HCT116 (cell line): Measurements from ENCODE around the gene CCDC87. TPM values are rescaled to one million over a fixed set of nuclear protein-coding genes. Genes with fewer than 3 reads are reported as not detected.

Experiments
- ATAC-seq: fragments of 200-7000 bp; cut with Tn5 transposase; 2 replicates; pipeline ENCODE4 v1.9.1; 2020; ENCODE audit warnings: mild to moderate bottlenecking, moderate library complexity
- BruUV-seq: library from RNA; stranded (reverse); fragments of 400-500 nt; replicated peaks from 2 replicates; lab custom pipeline; 2021; lab: Mats Ljungman, UMichigan
- CTCF ChIA-PET: fragments of 300-600 bp; sonication (Branson Sonifier 250); formaldehyde crosslinking; loops from one replicate; lab custom pipeline; 2021; ENCODE audit warnings: antibody characterized with exemption; lab: Charles Lee
- POLR2A ChIA-PET: fragments of 300-600, 350-600 bp; sonication (Branson Sonifier 250); formaldehyde crosslinking; loops from one replicate; lab custom pipeline; 2021; ENCODE audit warnings: antibody characterized with exemption; lab: Charles Lee
- RAD21 ChIA-PET, 2 experiments: fragments of 300-600 bp; sonication (Branson Sonifier 250); formaldehyde crosslinking; loops; one replicate each; lab custom pipeline; 2023; ENCODE audit warnings: low total read pairs in 2 of 2; ENCODE audit not compliant: uncharacterized antibody in 2 of 2, unreplicated experiment in 2 of 2, low non-redundant PET in 1 of 2; lab: Charles Lee
- DNase-seq: peaks from one replicate; pipeline ENCODE4 v3.0.0-alpha.2; 2010; ENCODE audit warnings: low read depth, low spot score
- H2AFZ ChIP-seq: fragments of 200-600 bp; shearing (Covaris generic), sonication (generic); 2 replicates; pipeline ENCODE4 v1.6.1; 2017; ENCODE audit warnings: low read depth, mixed run types, mixed read lengths, antibody characterized with exemption, low read length; ENCODE audit not compliant: poor library complexity, severe bottlenecking
- H3K27ac ChIP-seq: 2 replicates; pipeline ENCODE4 v1.5.1; 2012; ENCODE audit warnings: low read depth, low read length
- H3K27me3 ChIP-seq: fragments of 200-600 bp; sonication (generic); 2 replicates; pipeline ENCODE4 v1.6.1; 2016; ENCODE audit warnings: mixed run types, low read length, mixed read lengths; ENCODE audit not compliant: insufficient read depth
- H3K36me3 ChIP-seq, 2 experiments: fragments of 200-500 bp in 1 of 2; fragments of 200-600 bp in 1 of 2; sonication (Bioruptor generic) in 1 of 2; sonication (generic) in 1 of 2; 2 replicates each; pipeline versions ENCODE4 v1.5.1 to v1.6.1; 2014 to 2016; ENCODE audit warnings: low read length in 2 of 2, inconsistent platforms in 1 of 2, mixed read lengths in 1 of 2, mixed run types in 1 of 2; ENCODE audit not compliant: insufficient read depth in 2 of 2, control insufficient read depth in 1 of 2
- H3K4me1 ChIP-seq, 2 experiments: fragments of 200-600 bp in 1 of 2; sonication (generic) in 1 of 2; 2 replicates each; pipeline versions ENCODE4 v1.5.1 to v1.6.1; 2012 to 2017; ENCODE audit warnings: low read length in 2 of 2, inconsistent platforms in 1 of 2, mild to moderate bottlenecking in 1 of 2, mixed read lengths in 1 of 2, mixed run types in 1 of 2, moderate library complexity in 1 of 2; ENCODE audit not compliant: insufficient read depth in 2 of 2, control insufficient read depth in 1 of 2
- H3K4me2 ChIP-seq: fragments of 200-600 bp; sonication (generic); 2 replicates; pipeline ENCODE4 v1.6.1; 2017; ENCODE audit warnings: mixed run types, low read length, mixed read lengths
- H3K4me3 ChIP-seq, 2 experiments: fragments of 200-600 bp in 1 of 2; sonication (generic) in 1 of 2; replicated peaks in 1 of 2; 2 replicates each; pipeline ENCODE4 v1.5.1; 2011 to 2016; ENCODE audit warnings: low read length in 2 of 2, control low read depth in 1 of 2, low read depth in 1 of 2, mild to moderate bottlenecking in 1 of 2, mixed read lengths in 1 of 2, mixed run types in 1 of 2
- H3K79me2 ChIP-seq: fragments of 200-600 bp; sonication (generic); 2 replicates; pipeline ENCODE4 v1.6.1; 2017; ENCODE audit warnings: mild to moderate bottlenecking, mixed run types, low read length, moderate library complexity, mixed read lengths; ENCODE audit not compliant: insufficient read depth
- H3K9ac ChIP-seq: fragments of 200-600 bp; sonication (generic); 2 replicates; pipeline ENCODE4 v1.6.1; 2016; ENCODE audit warnings: low read length, mixed read lengths
- H3K9me2 ChIP-seq: fragments of 200-600 bp; sonication (generic), shearing (Covaris generic); 2 replicates; pipeline ENCODE4 v1.6.1; 2017; ENCODE audit warnings: mixed run types, mild to moderate bottlenecking, moderate library complexity; ENCODE audit not compliant: insufficient read depth
- H3K9me3 ChIP-seq, 2 experiments: fragments of 200-500 bp in 1 of 2; fragments of 200-600 bp in 1 of 2; sonication (Bioruptor generic) in 1 of 2; sonication (generic) in 1 of 2; 2 replicates each; pipeline ENCODE4 v1.6.1; 2014 to 2017; ENCODE audit warnings: low read length in 2 of 2, mixed read lengths in 2 of 2, inconsistent platforms in 1 of 2, low read depth in 1 of 2, mild to moderate bottlenecking in 1 of 2, mixed run types in 1 of 2, moderate library complexity in 1 of 2; ENCODE audit not compliant: control insufficient read depth in 1 of 2, insufficient read depth in 1 of 2
- H4K20me1 ChIP-seq: fragments of 200-600 bp; sonication (generic), shearing (Covaris generic); 2 replicates; pipeline ENCODE4 v1.6.1; 2017; ENCODE audit warnings: mixed run types, mild to moderate bottlenecking, moderate library complexity; ENCODE audit not compliant: insufficient read depth
- CBX3 ChIP-seq: IDR thresholded peaks from 2 replicates; pipeline ENCODE4 v1.6.1; 2012; ENCODE audit warnings: low read depth
- CEBPB ChIP-seq: IDR thresholded peaks from 2 replicates; pipeline ENCODE4 v1.6.1; 2012; ENCODE audit warnings: low read depth
- CTCF ChIP-seq, 3 experiments: fragments of 200-600 bp in 1 of 3; sonication (generic) in 1 of 3; IDR thresholded peaks in 2 of 3; conservative IDR thresholded peaks in 1 of 3; 2 replicates each; pipeline ENCODE4 v1.5.1; 2012 to 2017; ENCODE audit warnings: low read depth in 2 of 3, low read length in 2 of 3, antibody characterized with exemption in 1 of 3, borderline replicate concordance in 1 of 3, control low read depth in 1 of 3, mild to moderate bottlenecking in 1 of 3, mixed read lengths in 1 of 3, mixed run types in 1 of 3, moderate library complexity in 1 of 3; ENCODE audit not compliant: insufficient read depth in 1 of 3
- ELF1 ChIP-seq: IDR thresholded peaks from 2 replicates; pipeline ENCODE4 v1.6.1; 2012; ENCODE audit warnings: low read depth, borderline replicate concordance
- FOSL1 ChIP-seq: IDR thresholded peaks from 2 replicates; pipeline ENCODE4 v1.6.1; 2012; ENCODE audit warnings: low read depth
- JUND ChIP-seq: IDR thresholded peaks from 2 replicates; pipeline ENCODE4 v1.6.1; 2012
- POLR2A ChIP-seq: IDR thresholded peaks from 2 replicates; pipeline ENCODE4 v1.7.0; 2011; ENCODE audit warnings: borderline replicate concordance; ENCODE audit not compliant: insufficient read depth, insufficient read length; ENCODE audit errors: extremely low read depth
- REST ChIP-seq: IDR thresholded peaks from 2 replicates; pipeline ENCODE4 v1.6.1; 2012; ENCODE audit warnings: low read depth
- YY1 ChIP-seq: IDR thresholded peaks from 2 replicates; pipeline ENCODE4 v1.6.1; 2011; ENCODE audit warnings: low read length, low read depth, moderate library complexity, mild to moderate bottlenecking; ENCODE audit not compliant: insufficient replicate concordance; ENCODE audit errors: extremely low read depth
- intact Hi-C: fragments of 100-400 bp; cut with micrococcal nuclease; formaldehyde crosslinking; loops from 2 replicates; pipeline ENCODE4 v1.10.0; 2022
- total RNA-seq: library from RNA; stranded (reverse); gene quantifications from one replicate; pipeline ENCODE4 v1.2.1, GENCODE V29; 2021; ENCODE audit not compliant: unreplicated experiment
- TF ChIP-seq, protein P1 (sequence below): IDR thresholded peaks from 2 replicates; pipeline ENCODE4 v1.6.1; 2011; ENCODE audit warnings: mild to moderate bottlenecking, low read length, moderate library complexity; ENCODE audit not compliant: insufficient replicate concordance; ENCODE audit errors: extremely low read depth

The CCDC87 gene
- total RNA-seq, 1 experiment from 2014 or later, result 0.39 TPM

DNA sequence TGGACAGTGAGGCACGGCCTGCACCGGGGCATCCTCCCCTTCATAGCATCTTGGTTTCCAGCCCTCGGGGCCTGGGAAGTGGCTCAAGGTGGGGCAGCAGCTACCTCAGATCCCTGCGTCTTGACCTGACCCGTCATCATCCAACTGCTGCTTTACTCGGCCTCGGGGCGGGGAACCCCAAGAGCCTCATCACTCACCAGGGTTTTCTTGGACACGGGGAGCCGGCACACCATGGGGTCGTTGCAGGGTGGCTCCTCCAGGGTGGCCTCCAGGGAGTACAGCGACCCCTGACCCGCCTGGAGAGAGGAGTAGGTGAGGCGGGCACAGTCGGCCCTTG lies 25.1 kb downstream of the CCDC87 start:
- no peak overlapping the region for H3K27ac ChIP-seq
- H3K36me3 ChIP-seq, result no peaks in the 10 kb centered on the region
- H3K4me2 ChIP-seq, result no peak overlapping the region
- no peaks in the 10 kb centered on the region for H3K79me2 ChIP-seq
- DNase-seq, result no peak
- H2AFZ ChIP-seq, result no peak overlapping the region
- RAD21 ChIA-PET, result no interaction called here
- H3K9ac ChIP-seq, result no peak overlapping the region
- TF ChIP-seq REST (no peak), ELF1 (no peak), POLR2A (no peak), CTCF (IDR thresholded peaks at IDR 0.05 in 2 of 3, conservative IDR thresholded peaks at IDR 0.05 in 1 of 3; ENCODE audit: borderline replicate concordance in 1 of 3, insufficient read depth in 1 of 3, low read depth in 2 of 3, low read length in 2 of 3) (no peak), YY1 (no peak), CEBPB (no peak), CBX3 (no peak), JUND (no peak), FOSL1 (no peak)
- TF ChIP-seq, protein P1, sequence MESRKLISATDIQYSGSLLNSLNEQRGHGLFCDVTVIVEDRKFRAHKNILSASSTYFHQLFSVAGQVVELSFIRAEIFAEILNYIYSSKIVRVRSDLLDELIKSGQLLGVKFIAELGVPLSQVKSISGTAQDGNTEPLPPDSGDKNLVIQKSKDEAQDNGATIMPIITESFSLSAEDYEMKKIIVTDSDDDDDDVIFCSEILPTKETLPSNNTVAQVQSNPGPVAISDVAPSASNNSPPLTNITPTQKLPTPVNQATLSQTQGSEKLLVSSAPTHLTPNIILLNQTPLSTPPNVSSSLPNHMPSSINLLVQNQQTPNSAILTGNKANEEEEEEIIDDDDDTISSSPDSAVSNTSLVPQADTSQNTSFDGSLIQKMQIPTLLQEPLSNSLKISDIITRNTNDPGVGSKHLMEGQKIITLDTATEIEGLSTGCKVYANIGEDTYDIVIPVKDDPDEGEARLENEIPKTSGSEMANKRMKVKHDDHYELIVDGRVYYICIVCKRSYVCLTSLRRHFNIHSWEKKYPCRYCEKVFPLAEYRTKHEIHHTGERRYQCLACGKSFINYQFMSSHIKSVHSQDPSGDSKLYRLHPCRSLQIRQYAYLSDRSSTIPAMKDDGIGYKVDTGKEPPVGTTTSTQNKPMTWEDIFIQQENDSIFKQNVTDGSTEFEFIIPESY, result no peak
- TF ChIP-seq, all 23 proteins: peak for 0
- POLR2A ChIA-PET, result no interaction called here
- no peaks in the 10 kb centered on the region for H3K9me3 ChIP-seq
- no peaks in the 10 kb centered on the region for H3K4me1 ChIP-seq
- CTCF ChIA-PET, result no interaction called here
- no peak overlapping the region for H3K4me3 ChIP-seq
- H4K20me1 ChIP-seq, result no peaks in the 10 kb centered on the region
- intact Hi-C loops, result no loop called here
- no TSS peak for BruUV-seq
- H3K9me2 ChIP-seq, result no peaks in the 10 kb centered on the region
- no peak for ATAC-seq
- peaks cover 3% of the 10 kb centered on the region; the same call in 1 of the 2 replicates for H3K27me3 ChIP-seq
